ENCODE results near the gene TBC1D19. TPM values are rescaled to one million over a fixed set of nuclear protein-coding genes. Genes with fewer than 3 reads are reported as not detected.
"Not testable (repeated sequence)": the region's sequence is repeated elsewhere in the genome, so short reads cannot be mapped to it uniquely, and the experiment has no call there.

The TBC1D19 gene
- 10 to 100 TPM in 9 of 12 donors, 1 to 10 TPM in 2, not detected in 1; 8.8 to 16.8 (median 12.7) TPM for polyA plus RNA-seq (ENCODE audit: insufficient read length in 12 of 12)
- long read RNA-seq, donor 1 = 0 reads
- long read RNA-seq, donor 2, partial matches to known transcripts = 0 of 2 reads
- long read RNA-seq, donor 2, other reads (novel, unspliced or antisense) = 0 of 2 reads
- long read RNA-seq, donor 3, partial matches to known transcripts = 0 of 2 reads
- long read RNA-seq, donor 3, other reads (novel, unspliced or antisense) = 0 of 2 reads
- long read RNA-seq, donor 4, partial matches to known transcripts = 0 of 1 reads
- long read RNA-seq, donor 4, other reads (novel, unspliced or antisense) = 0 of 1 reads
- long read RNA-seq, donor 5, partial matches to known transcripts = 0 of 3 reads
- long read RNA-seq, donor 5, other reads (novel, unspliced or antisense) = 0 of 3 reads
- long read RNA-seq, donor 6 = 0 reads
- long read RNA-seq, donor 7, partial matches to known transcripts = 0 of 1 reads
- long read RNA-seq, donor 7, other reads (novel, unspliced or antisense) = 0 of 1 reads
- long read RNA-seq, donor 8, partial matches to known transcripts = 0 of 3 reads
- long read RNA-seq, donor 8, other reads (novel, unspliced or antisense) = 0 of 3 reads
- long read RNA-seq, donor 9 = 0 reads
- long read RNA-seq, donor 10, partial matches to known transcripts = 0 of 3 reads
- long read RNA-seq, donor 10, other reads (novel, unspliced or antisense) = 0 of 3 reads
- long read RNA-seq, donor 11, partial matches to known transcripts = 0 of 1 reads
- long read RNA-seq, donor 11, other reads (novel, unspliced or antisense) = 0 of 1 reads

- peak; percentile 92 for DNase-seq
Observed at GRCh38 chr4:26583865-26584652, at the start of gene TBC1D19. TBC1D19 (plus strand) TSS chr4:26584084; CDS start chr4:26584194, 110 bp downstream.

- no peak for DNase-seq
Observed at GRCh38 chr4:26542991-26543390, 40.9 kb upstream of the TBC1D19 start.

GRCh38 chr4:26544421-26544820 is 39.5 kb upstream of the TBC1D19 start:
- DNase-seq = no peak

- not testable (repeated sequence) for DNase-seq
Observed at GRCh38 chr4:26548379-26548778, 35.5 kb upstream of the TBC1D19 start.

- peak; percentile 24 for DNase-seq
Observed at GRCh38 chr4:26557164-26557563, 26.7 kb upstream of the TBC1D19 start.

GRCh38 chr4:26558166-26558895 is 25.6 kb upstream of the TBC1D19 start:
- no peak for DNase-seq

- DNase-seq = no peak
Observed at GRCh38 chr4:26566133-26566532, 17.8 kb upstream of the TBC1D19 start.

- no peak for DNase-seq
Observed at GRCh38 chr4:26568446-26568994, 15.4 kb upstream of the TBC1D19 start.

- no peak for DNase-seq
Observed at GRCh38 chr4:26570596-26570995, 13.3 kb upstream of the TBC1D19 start.

- no peak for DNase-seq
Observed at GRCh38 chr4:26573389-26573794, 10.5 kb upstream of the TBC1D19 start.

GRCh38 chr4:26574563-26574962 is 9.3 kb upstream of the TBC1D19 start:
- no peak for DNase-seq

GRCh38 chr4:26576231-26576739 is 7.6 kb upstream of the TBC1D19 start:
- DNase-seq = no peak

GRCh38 chr4:26577066-26577465 is 6.8 kb upstream of the TBC1D19 start:
- no peak for DNase-seq

GRCh38 chr4:26579169-26579568 is 4.7 kb upstream of the TBC1D19 start:
- DNase-seq = no peak

- not testable (repeated sequence) for DNase-seq
Observed at GRCh38 chr4:26581341-26581740, 2.5 kb upstream of the TBC1D19 start.

GRCh38 chr4:26583538-26583864 is 383 bp upstream of the TBC1D19 start:
- no peak for DNase-seq

GRCh38 chr4:26584725-26585124 is 841 bp downstream of the TBC1D19 start:
- DNase-seq = no peak

- DNase-seq = no peak
Observed at GRCh38 chr4:26589705-26590104, 5.8 kb downstream of the TBC1D19 start.

- DNase-seq = no peak
Observed at GRCh38 chr4:26590639-26591038, 6.8 kb downstream of the TBC1D19 start.

- DNase-seq = not testable (repeated sequence)
Observed at GRCh38 chr4:26593557-26593956, 9.7 kb downstream of the TBC1D19 start.

- no peak for DNase-seq
Observed at GRCh38 chr4:26594371-26594770, 10.5 kb downstream of the TBC1D19 start.

Measured in muscle of arm (tissue), 14 donors.